ENCODE measurements around the gene FMN1.

- TF ChIP-seq HDAC2 (IDR thresholded peaks at IDR 0.05) (no peak), GATAD2B (conservative IDR thresholded peaks at IDR 0.05; ENCODE audit: low read depth) (no peak), POLR2A (IDR thresholded peaks at IDR 0.05; ENCODE audit: low read depth, low read length) (no peak), SRF (IDR thresholded peaks at IDR 0.05; ENCODE audit: low read depth in 2 of 2, low read length in 2 of 2) (no peak), NFYB (IDR thresholded peaks at IDR 0.05; ENCODE audit: insufficient read depth, low read depth, low read length) (no peak), SMC3 (IDR thresholded peaks at IDR 0.05; ENCODE audit: borderline replicate concordance, low read length) (no peak), PKNOX1 (IDR thresholded peaks at IDR 0.05) (no peak), NR2C2 (IDR thresholded peaks at IDR 0.05; ENCODE audit: borderline replicate concordance, control insufficient read depth, insufficient read length, low read depth) (no peak), REST (IDR thresholded peaks at IDR 0.05; ENCODE audit: low read depth, low read length) (no peak)
- TF ChIP-seq, protein P1, sequence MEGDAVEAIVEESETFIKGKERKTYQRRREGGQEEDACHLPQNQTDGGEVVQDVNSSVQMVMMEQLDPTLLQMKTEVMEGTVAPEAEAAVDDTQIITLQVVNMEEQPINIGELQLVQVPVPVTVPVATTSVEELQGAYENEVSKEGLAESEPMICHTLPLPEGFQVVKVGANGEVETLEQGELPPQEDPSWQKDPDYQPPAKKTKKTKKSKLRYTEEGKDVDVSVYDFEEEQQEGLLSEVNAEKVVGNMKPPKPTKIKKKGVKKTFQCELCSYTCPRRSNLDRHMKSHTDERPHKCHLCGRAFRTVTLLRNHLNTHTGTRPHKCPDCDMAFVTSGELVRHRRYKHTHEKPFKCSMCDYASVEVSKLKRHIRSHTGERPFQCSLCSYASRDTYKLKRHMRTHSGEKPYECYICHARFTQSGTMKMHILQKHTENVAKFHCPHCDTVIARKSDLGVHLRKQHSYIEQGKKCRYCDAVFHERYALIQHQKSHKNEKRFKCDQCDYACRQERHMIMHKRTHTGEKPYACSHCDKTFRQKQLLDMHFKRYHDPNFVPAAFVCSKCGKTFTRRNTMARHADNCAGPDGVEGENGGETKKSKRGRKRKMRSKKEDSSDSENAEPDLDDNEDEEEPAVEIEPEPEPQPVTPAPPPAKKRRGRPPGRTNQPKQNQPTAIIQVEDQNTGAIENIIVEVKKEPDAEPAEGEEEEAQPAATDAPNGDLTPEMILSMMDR (IDR thresholded peaks at IDR 0.05 in 2 of 3, conservative IDR thresholded peaks at IDR 0.05 in 1 of 3; ENCODE audit: control insufficient read depth in 2 of 3, extremely low read depth in 1 of 3, insufficient read depth in 1 of 3, low read depth in 3 of 3, low read length in 3 of 3): no peak
These were observed 406.6 kb downstream of the FMN1 start for GRCh38 chr15:32787949-32788348.

Measured in GM12878 (cell line).